ENCODE results near the gene SLC27A3. TPM values are rescaled to one million over a fixed set of nuclear protein-coding genes. Genes with fewer than 3 reads are reported as not detected.

SLC27A3 gene
- total RNA-seq, 2 experiments from 2014 or later: 3.8 to 4.4 TPM

- H3K36me3 ChIP-seq (ENCODE audit: insufficient read depth, low read length): peaks cover 77% of the 10 kb centered on the region
- H3K4me1 Mint-ChIP-seq (ENCODE audit: low read depth): peaks cover 6% of the 10 kb centered on the region
Observed at GRCh38 chr1:153752072-153752471, 23.1 kb upstream of the SLC27A3 start.

GRCh38 chr1:153752571-153753195, 22.5 kb upstream of the SLC27A3 start:
- Histone ChIP-seq H3K36me3 (ENCODE audit: insufficient read depth, low read length) (peaks cover 76% of the 10 kb centered on the region), H3K9me3 (ENCODE audit: control insufficient read depth in 1 of 2, insufficient read depth in 1 of 2, low read length in 2 of 2) (no peaks in the 10 kb centered on the region), H3K27ac (ENCODE audit: low read depth in 1 of 2, low read length in 2 of 2) (no peak overlapping the region), H3K4me3 (ENCODE audit: low read length) (no peak overlapping the region), H3K4me1 (ENCODE audit: insufficient read depth, low read length) (no peaks in the 10 kb centered on the region), H3K27me3 (ENCODE audit: control insufficient read depth in 1 of 2, insufficient read depth in 2 of 2, low read length in 2 of 2) (no peaks in the 10 kb centered on the region)
- Mint-ChIP-seq H3K4me3 (no peak overlapping the region), H3K4me1 (ENCODE audit: low read depth) (peaks cover 6% of the 10 kb centered on the region), H3K9me3 (no peaks in the 10 kb centered on the region), H3K36me3 (ENCODE audit: low read depth) (peaks cover 83% of the 10 kb centered on the region), H3K27ac (no peak overlapping the region), H3K27me3 (no peaks in the 10 kb centered on the region)
- intact Hi-C loops (cut with DNase I, micrococcal nuclease): loop anchor here in 1 of 2 experiments (1.0 kb wide), 1 partner anchor 74 kb away; the partner anchor contains the start of gene NPR1
- ChIA-PET CTCF (no interaction called here), POLR2A (no interaction called here)
- no peak for TF ChIP-seq CTCF (IDR thresholded peaks at IDR 0.05)
- DNase-seq: no peak
- no peak for ATAC-seq (ENCODE audit: poor library complexity)

More at GRCh38 chr1:153752072-153752471, 23.1 kb upstream of the SLC27A3 start:
- intact Hi-C loops (cut with DNase I, micrococcal nuclease): loop anchor here in 1 of 2 experiments (1.0 kb wide), 1 partner anchor 74 kb away; the partner anchor contains the start of gene NPR1
- Histone ChIP-seq H3K9me3 (ENCODE audit: control insufficient read depth in 1 of 2, insufficient read depth in 1 of 2, low read length in 2 of 2) (no peaks in the 10 kb centered on the region), H3K4me3 (ENCODE audit: low read length) (no peak overlapping the region), H3K4me1 (ENCODE audit: insufficient read depth, low read length) (no peaks in the 10 kb centered on the region), H3K27me3 (ENCODE audit: control insufficient read depth in 1 of 2, insufficient read depth in 2 of 2, low read length in 2 of 2) (no peaks in the 10 kb centered on the region), H3K27ac (ENCODE audit: low read depth in 1 of 2, low read length in 2 of 2) (no peak overlapping the region)
- ChIA-PET CTCF (no interaction called here), POLR2A (no interaction called here)
- no peak overlapping the region for H3K4me3 Mint-ChIP-seq
- no peak for TF ChIP-seq CTCF (IDR thresholded peaks at IDR 0.05)
- no peak overlapping the region for H3K27ac Mint-ChIP-seq
- H3K36me3 Mint-ChIP-seq (ENCODE audit: low read depth): peaks cover 83% of the 10 kb centered on the region
- DNase-seq (no peak), ATAC-seq (ENCODE audit: poor library complexity) (no peak)
- H3K9me3 Mint-ChIP-seq: no peaks in the 10 kb centered on the region
- no peaks in the 10 kb centered on the region for H3K27me3 Mint-ChIP-seq

GRCh38 chr1:153754266-153754665, 20.9 kb upstream of the SLC27A3 start:
- ChIA-PET POLR2A (no interaction called here), CTCF (no interaction called here)
- ATAC-seq (ENCODE audit: poor library complexity) (no peak), DNase-seq (no peak)
- no peak overlapping the region for H3K27ac Mint-ChIP-seq
- H3K4me3 Mint-ChIP-seq: no peak overlapping the region
- intact Hi-C loops (cut with DNase I, micrococcal nuclease): no loop called here
- H3K27ac ChIP-seq (ENCODE audit: low read depth in 1 of 2, low read length in 2 of 2): no peak overlapping the region
- H3K9me3 ChIP-seq (ENCODE audit: control insufficient read depth in 1 of 2, insufficient read depth in 1 of 2, low read length in 2 of 2): no peaks in the 10 kb centered on the region
- H3K36me3 ChIP-seq (ENCODE audit: insufficient read depth, low read length): peaks cover 78% of the 10 kb centered on the region
- TF ChIP-seq CTCF (IDR thresholded peaks at IDR 0.05): no peak
- no peaks in the 10 kb centered on the region for H3K27me3 ChIP-seq (ENCODE audit: control insufficient read depth in 1 of 2, insufficient read depth in 2 of 2, low read length in 2 of 2)
- no peak overlapping the region for H3K4me3 ChIP-seq (ENCODE audit: low read length)
- peaks cover 76% of the 10 kb centered on the region for H3K36me3 Mint-ChIP-seq (ENCODE audit: low read depth)
- no peaks in the 10 kb centered on the region for H3K9me3 Mint-ChIP-seq
- no peaks in the 10 kb centered on the region for H3K4me1 ChIP-seq (ENCODE audit: insufficient read depth, low read length)
- peaks cover 4% of the 10 kb centered on the region for H3K4me1 Mint-ChIP-seq (ENCODE audit: low read depth)
- no peaks in the 10 kb centered on the region for H3K27me3 Mint-ChIP-seq
